Glutamatergic neuron (in vitro differentiated cells): ENCODE data around the gene PTPRG. TPM values are rescaled to one million over a fixed set of nuclear protein-coding genes. Genes with fewer than 3 reads are reported as not detected.

Experiments used
- DNase-seq: peaks from one replicate; pipeline ENCODE4 v3.0.0; 2022
- H3K27ac Mint-ChIP-seq: one replicate; pipeline ENCODE4 v1.8.0; 2020; ENCODE audit warnings: mild to moderate bottlenecking, mixed read lengths, inconsistent platforms; ENCODE audit not compliant: unreplicated experiment
- H3K27me3 Mint-ChIP-seq: one replicate; pipeline ENCODE4 v1.8.0; 2020; ENCODE audit warnings: mild to moderate bottlenecking, moderate library complexity, mixed read lengths, inconsistent platforms; ENCODE audit not compliant: unreplicated experiment
- H3K36me3 Mint-ChIP-seq: one replicate; pipeline ENCODE4 v1.8.0; 2020; ENCODE audit warnings: mild to moderate bottlenecking, mixed read lengths, inconsistent platforms; ENCODE audit not compliant: unreplicated experiment
- H3K4me1 Mint-ChIP-seq: one replicate; pipeline ENCODE4 v1.8.0; 2020; ENCODE audit warnings: mild to moderate bottlenecking, low read depth, mixed read lengths, inconsistent platforms; ENCODE audit not compliant: unreplicated experiment
- H3K4me3 Mint-ChIP-seq: one replicate; pipeline ENCODE4 v1.8.0; 2020; ENCODE audit warnings: mild to moderate bottlenecking, mixed read lengths, inconsistent platforms; ENCODE audit not compliant: unreplicated experiment
- H3K9me3 Mint-ChIP-seq: one replicate; pipeline ENCODE4 v1.8.0; 2020; ENCODE audit warnings: mild to moderate bottlenecking, moderate library complexity, mixed read lengths, inconsistent platforms; ENCODE audit not compliant: unreplicated experiment
- CTCF ChIP-seq: fragments of 200-600 bp; sonication (generic); IDR thresholded peaks from one replicate; pipeline ENCODE4 v1.5.0; 2021; ENCODE audit not compliant: partially characterized antibody, unreplicated experiment
- total RNA-seq: library from RNA; stranded (reverse); fragmentation: NEBNext Ultra II Directional; extraction: Animal tissue kit (Norgen Biotek cat#: 25700); gene quantifications from one replicate; pipeline ENCODE4 v1.2.1, GENCODE V29; 2021; ENCODE audit not compliant: unreplicated experiment

The PTPRG gene
- total RNA-seq, 1 donor from 2014 or later: 52.1 TPM

- Mint-ChIP-seq H3K4me3 (no peak overlapping the region), H3K4me1 (peaks cover 7% of the 10 kb centered on the region), H3K27ac (no peak overlapping the region), H3K27me3 (no peaks in the 10 kb centered on the region), H3K36me3 (no peaks in the 10 kb centered on the region), H3K9me3 (no peaks in the 10 kb centered on the region)
- TF ChIP-seq CTCF: no peak
- no peak for DNase-seq
Measured at GRCh38 chr3:61978460-61979419, 417.4 kb downstream of the PTPRG start.

GRCh38 chr3:61979638-61980037 lies 418.3 kb downstream of the PTPRG start:
- DNase-seq: no peak
- H3K27ac Mint-ChIP-seq: no peak overlapping the region

GRCh38 chr3:61980041-61980440 lies 418.7 kb downstream of the PTPRG start:
- no peak overlapping the region for H3K27ac Mint-ChIP-seq

More at GRCh38 chr3:61979638-61980037, 418.3 kb downstream of the PTPRG start:
- peaks cover 7% of the 10 kb centered on the region for H3K4me1 Mint-ChIP-seq
- H3K4me3 Mint-ChIP-seq: no peak overlapping the region
- no peaks in the 10 kb centered on the region for H3K27me3 Mint-ChIP-seq
- no peaks in the 10 kb centered on the region for H3K36me3 Mint-ChIP-seq
- no peaks in the 10 kb centered on the region for H3K9me3 Mint-ChIP-seq
- TF ChIP-seq CTCF: no peak

GRCh38 chr3:61981060-61981459 lies 419.7 kb downstream of the PTPRG start:
- TF ChIP-seq CTCF: no peak
- Mint-ChIP-seq H3K4me3 (no peak overlapping the region), H3K27ac (no peak overlapping the region), H3K36me3 (no peaks in the 10 kb centered on the region), H3K27me3 (no peaks in the 10 kb centered on the region), H3K4me1 (peaks cover 7% of the 10 kb centered on the region), H3K9me3 (no peaks in the 10 kb centered on the region)
- no peak for DNase-seq

More at GRCh38 chr3:61980041-61980440, 418.7 kb downstream of the PTPRG start:
- DNase-seq: no peak
- Mint-ChIP-seq H3K4me1 (peaks cover 7% of the 10 kb centered on the region), H3K36me3 (no peaks in the 10 kb centered on the region), H3K9me3 (no peaks in the 10 kb centered on the region), H3K27me3 (no peaks in the 10 kb centered on the region), H3K4me3 (no peak overlapping the region)
- TF ChIP-seq CTCF: no peak

GRCh38 chr3:61983479-61983878 lies 422.1 kb downstream of the PTPRG start:
- Mint-ChIP-seq H3K27ac (no peak overlapping the region), H3K36me3 (no peaks in the 10 kb centered on the region), H3K4me1 (peaks cover 7% of the 10 kb centered on the region), H3K27me3 (no peaks in the 10 kb centered on the region), H3K4me3 (no peak overlapping the region), H3K9me3 (no peaks in the 10 kb centered on the region)
- no peak for DNase-seq
- no peak for TF ChIP-seq CTCF
